ENCODE measurements around the gene CLASP1. TPM values are rescaled to one million over a fixed set of nuclear protein-coding genes. Genes with fewer than 3 reads are reported as not detected.
"Not testable (repeated sequence)": the region's sequence is repeated elsewhere in the genome, so short reads cannot be mapped to it uniquely, and the experiment has no call there.

CLASP1 gene
- total and polyA plus RNA-seq, 9 donors = 40.3 to 67.9 (median 51.7) TPM

DNA sequence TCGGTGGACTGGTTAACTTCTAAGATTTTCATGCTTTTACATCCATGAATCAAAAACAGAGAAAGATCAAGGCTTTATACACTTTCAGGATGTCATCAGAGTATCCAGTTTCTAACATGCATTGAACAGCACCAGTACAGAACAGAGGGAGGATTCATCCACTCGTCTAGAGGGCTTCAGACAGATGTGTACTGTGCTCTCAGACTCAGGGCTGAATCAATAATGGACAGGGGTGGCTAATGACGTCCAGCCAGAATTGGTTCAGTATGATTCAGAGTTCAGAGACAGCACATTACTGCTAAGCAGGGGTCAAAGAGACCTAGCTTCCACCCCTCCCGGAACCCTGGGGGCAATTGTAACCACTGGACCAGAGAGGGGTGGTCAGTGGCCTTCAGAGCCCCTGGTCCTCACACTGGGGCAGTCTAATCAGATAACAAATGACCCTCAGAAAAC is 81.3 kb downstream of the CLASP1 start:
- Histone ChIP-seq H3K4me3 (ENCODE audit: low read length) (no peak overlapping the region), H3K27ac (ENCODE audit: low read length) (peak overlapping the region; percentile 25), H3K9me3 (replicated peaks; ENCODE audit: control insufficient read depth, low read depth, low read length) (no peaks in the 10 kb centered on the region), H3K27me3 (ENCODE audit: control insufficient read depth, insufficient read depth, low read length) (no peaks in the 10 kb centered on the region), H3K4me1 (ENCODE audit: control insufficient read depth, insufficient read depth, low read length) (peaks cover 61% of the 10 kb centered on the region), H3K36me3 (ENCODE audit: control insufficient read depth, insufficient read depth, low read length) (peaks cover 3% of the 10 kb centered on the region)
- WGBS (ENCODE audit: insufficient coverage) = 57% methylated on average over 2 of the region's 4 CpGs
- DNase-seq = no peak

DNA sequence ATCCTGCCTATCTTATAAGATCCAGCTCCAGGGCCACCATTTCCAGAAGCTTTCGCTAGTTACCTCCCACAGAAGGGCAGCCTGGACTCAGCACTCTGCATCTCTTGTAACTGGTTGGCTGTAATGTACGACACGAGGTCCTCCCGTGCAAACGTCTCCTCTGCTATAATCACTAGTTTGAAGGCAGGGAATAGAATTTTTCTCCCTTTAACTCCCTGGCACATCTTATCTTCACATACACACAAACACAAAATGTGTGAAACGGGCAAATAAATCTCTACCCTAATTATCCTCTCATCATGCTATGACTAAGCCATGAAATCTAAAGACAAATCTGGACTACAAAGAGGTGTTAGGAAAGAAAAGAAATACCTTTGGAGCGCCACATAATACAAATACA is 81.8 kb downstream of the CLASP1 start:
- 50% methylated on average over 1 of the region's 7 CpGs for WGBS (ENCODE audit: insufficient coverage)
- Histone ChIP-seq H3K4me3 (ENCODE audit: low read length) (no peak overlapping the region), H3K27ac (ENCODE audit: low read length) (peak overlapping the region; percentile 45)

DNA sequence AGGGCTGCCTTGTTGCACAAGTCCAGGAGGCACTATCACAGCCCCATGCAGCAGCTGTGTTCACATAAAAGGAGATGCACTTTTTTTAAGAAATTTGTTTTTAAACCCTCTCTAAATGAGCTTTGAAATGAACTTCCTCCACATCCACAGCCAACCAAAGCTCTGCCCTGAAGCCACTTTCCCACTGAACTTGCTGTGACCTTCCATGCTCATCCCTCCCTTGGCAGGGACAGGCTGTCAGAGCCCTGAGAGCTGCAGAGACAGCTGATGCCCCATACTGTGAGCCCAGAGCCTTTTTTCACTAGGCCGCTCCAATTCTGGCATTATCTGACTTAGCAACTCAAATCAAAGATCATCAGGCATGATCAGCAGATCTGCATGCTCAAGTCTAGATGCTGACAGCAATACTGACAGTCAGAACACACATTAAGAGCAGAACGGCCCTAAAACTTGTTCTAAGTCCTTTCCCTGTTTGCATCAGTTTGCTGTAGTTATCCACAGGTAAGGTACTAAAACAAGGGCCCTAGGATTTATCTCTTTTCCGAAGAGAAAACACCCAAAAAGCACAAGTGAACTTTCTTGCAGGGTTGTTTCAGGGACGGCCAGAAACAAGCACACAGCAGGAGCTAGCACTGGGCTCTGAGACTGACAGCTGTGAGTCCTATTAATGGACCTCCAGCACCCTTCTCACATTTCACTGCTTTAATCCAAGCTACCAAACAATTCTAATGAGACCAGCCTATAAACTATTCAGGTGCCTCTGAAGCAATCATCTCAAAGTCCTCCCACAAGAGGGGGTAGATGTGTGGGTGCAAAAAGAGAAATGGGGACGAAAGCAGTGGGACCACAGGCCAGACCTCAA is 83.6 kb downstream of the CLASP1 start:
- Histone ChIP-seq H3K9me3 (replicated peaks; ENCODE audit: control insufficient read depth, low read depth, low read length) (no peaks in the 10 kb centered on the region), H3K27me3 (ENCODE audit: control insufficient read depth, insufficient read depth, low read length) (no peaks in the 10 kb centered on the region), H3K36me3 (ENCODE audit: control insufficient read depth, insufficient read depth, low read length) (no peaks in the 10 kb centered on the region), H3K27ac (ENCODE audit: low read length) (peak overlapping the region; percentile 90), H3K4me3 (ENCODE audit: low read length) (peak overlapping the region; percentile 9), H3K4me1 (ENCODE audit: control insufficient read depth, insufficient read depth, low read length) (peaks cover 57% of the 10 kb centered on the region)
- DNase-seq = peak; percentile 89
- WGBS (ENCODE audit: insufficient coverage) = 34% methylated on average over 4 of the region's 5 CpGs

More for the DNA sequence above, 81.8 kb downstream of the CLASP1 start:
- DNase-seq = no peak
- peaks cover 3% of the 10 kb centered on the region for H3K36me3 ChIP-seq (ENCODE audit: control insufficient read depth, insufficient read depth, low read length)
- no peaks in the 10 kb centered on the region for H3K9me3 ChIP-seq (replicated peaks; ENCODE audit: control insufficient read depth, low read depth, low read length)
- no peaks in the 10 kb centered on the region for H3K27me3 ChIP-seq (ENCODE audit: control insufficient read depth, insufficient read depth, low read length)
- peaks cover 63% of the 10 kb centered on the region for H3K4me1 ChIP-seq (ENCODE audit: control insufficient read depth, insufficient read depth, low read length)

DNA sequence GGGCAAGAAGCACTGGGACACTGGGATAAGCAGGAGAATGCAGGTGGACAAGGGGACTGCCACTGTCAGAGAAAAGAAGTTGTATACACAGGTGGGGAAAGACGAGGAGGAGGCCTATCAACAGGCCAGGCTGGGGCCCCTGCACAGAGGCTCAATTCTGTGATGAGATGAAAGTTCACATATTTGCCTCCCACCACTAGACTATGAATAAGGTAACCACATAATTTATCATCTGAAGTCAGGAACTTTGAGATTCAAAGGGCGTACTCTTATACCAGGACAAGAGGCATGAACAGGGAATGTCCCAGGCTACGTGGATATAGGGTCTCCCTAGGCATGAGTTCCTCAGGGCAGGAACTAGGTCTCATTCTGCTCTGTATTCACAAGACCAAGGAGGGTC is 84.4 kb downstream of the CLASP1 start:
- Histone ChIP-seq H3K27ac (ENCODE audit: low read length) (peak overlapping the region; percentile 90), H3K9me3 (replicated peaks; ENCODE audit: control insufficient read depth, low read depth, low read length) (no peaks in the 10 kb centered on the region), H3K4me3 (ENCODE audit: low read length) (no peak overlapping the region), H3K27me3 (ENCODE audit: control insufficient read depth, insufficient read depth, low read length) (no peaks in the 10 kb centered on the region), H3K36me3 (ENCODE audit: control insufficient read depth, insufficient read depth, low read length) (no peaks in the 10 kb centered on the region), H3K4me1 (ENCODE audit: control insufficient read depth, insufficient read depth, low read length) (peaks cover 51% of the 10 kb centered on the region)
- 67% methylated on average over 2 of the region's 3 CpGs for WGBS (ENCODE audit: insufficient coverage)
- DNase-seq = no peak

DNA sequence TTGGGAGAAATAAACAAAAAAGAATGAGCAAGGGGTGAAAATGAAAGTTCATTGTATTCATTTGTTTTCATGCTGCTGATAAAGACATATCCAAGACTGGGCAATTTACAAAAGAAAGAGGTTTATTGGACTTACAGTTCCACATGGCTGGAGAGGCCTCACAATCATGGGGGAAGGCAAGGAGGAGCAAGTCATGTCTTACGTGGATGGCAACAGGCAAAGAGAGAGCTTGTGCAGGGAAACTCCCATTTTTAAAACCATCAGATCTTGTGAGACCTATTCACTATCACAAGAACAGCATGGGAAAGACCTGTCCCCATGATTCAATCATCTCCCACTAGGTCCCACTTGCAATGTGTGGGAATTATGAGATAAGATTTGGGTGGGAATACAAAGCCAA is 85.5 kb downstream of the CLASP1 start:
- WGBS (ENCODE audit: insufficient coverage) = no CpG with 5 or more reads among the region's 1 CpG
- not testable (repeated sequence) for H3K27me3 ChIP-seq (ENCODE audit: control insufficient read depth, insufficient read depth, low read length); H3K36me3 ChIP-seq (ENCODE audit: control insufficient read depth, insufficient read depth, low read length); H3K9me3 ChIP-seq (replicated peaks; ENCODE audit: control insufficient read depth, low read depth, low read length); H3K27ac ChIP-seq (ENCODE audit: low read length); H3K4me3 ChIP-seq (ENCODE audit: low read length); DNase-seq
- H3K4me1 ChIP-seq (ENCODE audit: control insufficient read depth, insufficient read depth, low read length) = peaks cover 40% of the 10 kb centered on the region

DNA sequence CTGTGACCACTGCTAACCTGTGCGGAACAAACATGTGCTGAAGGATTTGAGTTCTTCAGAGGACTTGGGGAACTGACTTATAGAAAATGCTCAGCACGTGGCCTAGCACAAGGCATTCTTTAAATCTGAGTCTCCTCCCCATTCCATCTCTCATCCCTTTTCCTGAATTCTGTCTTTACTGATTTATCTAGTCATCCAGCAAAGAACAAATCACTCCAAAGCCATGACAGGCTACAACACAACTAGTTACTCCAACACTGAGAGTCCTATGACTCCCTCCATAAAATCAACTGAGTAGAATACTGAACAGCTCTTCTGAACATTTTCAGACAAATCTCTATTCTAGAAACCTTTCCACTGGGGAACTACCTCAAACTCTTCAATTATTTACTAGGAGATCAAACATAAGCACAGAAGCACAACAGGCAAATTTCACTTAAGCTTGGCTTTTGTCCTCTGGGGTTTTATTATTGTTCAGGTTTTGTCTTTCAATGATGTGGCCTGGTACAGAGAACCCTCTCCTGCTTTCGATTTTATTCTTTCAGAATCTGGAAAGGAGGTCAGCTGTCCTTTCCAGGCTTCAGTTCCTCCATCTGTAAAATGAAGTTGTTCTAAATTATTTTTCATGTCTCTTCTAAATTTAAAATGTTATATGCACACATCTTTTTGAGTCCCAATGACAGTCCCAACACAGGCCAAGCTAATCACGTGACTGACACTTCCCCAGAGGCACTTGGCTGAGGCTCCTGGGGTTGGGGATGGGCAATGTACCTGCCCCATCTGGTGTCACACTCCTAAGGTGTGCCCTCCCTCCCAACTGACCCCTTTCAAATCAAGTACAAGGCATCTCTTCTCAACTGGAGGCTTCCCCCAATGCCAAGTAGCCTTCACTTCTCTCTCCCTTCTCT is 86.7 kb downstream of the CLASP1 start:
- Histone ChIP-seq H3K4me1 (ENCODE audit: control insufficient read depth, insufficient read depth, low read length) (peaks cover 34% of the 10 kb centered on the region), H3K36me3 (ENCODE audit: control insufficient read depth, insufficient read depth, low read length) (no peaks in the 10 kb centered on the region), H3K27me3 (ENCODE audit: control insufficient read depth, insufficient read depth, low read length) (no peaks in the 10 kb centered on the region), H3K27ac (ENCODE audit: low read length) (no peak overlapping the region), H3K9me3 (replicated peaks; ENCODE audit: control insufficient read depth, low read depth, low read length) (no peaks in the 10 kb centered on the region), H3K4me3 (ENCODE audit: low read length) (no peak overlapping the region)
- WGBS (ENCODE audit: insufficient coverage) = 96% methylated on average over 2 of the region's 4 CpGs
- DNase-seq = no peak

DNA sequence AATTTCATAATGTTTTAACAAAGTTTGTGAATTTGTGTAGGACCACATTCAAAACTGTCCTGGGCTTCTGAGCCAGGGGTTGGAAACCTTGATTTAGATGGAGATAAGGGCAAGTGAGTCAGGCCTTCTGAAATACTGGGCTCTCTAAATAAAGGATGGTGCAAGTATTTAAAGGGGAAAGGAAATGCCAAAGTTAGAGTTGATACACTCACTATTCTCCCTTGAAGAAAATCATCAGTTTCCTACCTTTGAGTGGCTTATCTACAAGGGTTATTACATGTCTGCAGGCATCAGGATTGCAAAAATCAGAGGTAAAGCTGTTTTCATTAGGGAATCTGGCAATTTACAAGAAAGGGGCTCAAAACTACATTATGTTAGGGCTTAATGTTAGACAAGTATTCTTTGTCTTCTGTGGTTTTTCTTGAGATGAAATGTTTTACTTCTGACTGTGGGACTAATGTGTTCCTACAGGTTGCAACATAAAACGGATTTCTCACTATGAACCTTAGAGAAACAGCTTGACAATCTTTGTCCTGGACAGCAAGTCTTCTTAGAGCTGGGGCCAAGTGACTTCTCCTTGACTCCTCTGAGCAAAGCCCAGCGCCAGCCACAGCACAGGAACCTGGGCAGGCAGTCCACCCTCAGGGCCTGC is 87.5 kb downstream of the CLASP1 start:
- WGBS (ENCODE audit: insufficient coverage) = 86% methylated on average over 2 of the region's 2 CpGs
- H3K4me3 ChIP-seq (ENCODE audit: low read length) = no peak overlapping the region
- H3K27ac ChIP-seq (ENCODE audit: low read length) = no peak overlapping the region
- DNase-seq = no peak
- H3K27me3 ChIP-seq (ENCODE audit: control insufficient read depth, insufficient read depth, low read length) = no peaks in the 10 kb centered on the region
- no peaks in the 10 kb centered on the region for H3K36me3 ChIP-seq (ENCODE audit: control insufficient read depth, insufficient read depth, low read length)
- peaks cover 28% of the 10 kb centered on the region for H3K4me1 ChIP-seq (ENCODE audit: control insufficient read depth, insufficient read depth, low read length)
- H3K9me3 ChIP-seq (replicated peaks; ENCODE audit: control insufficient read depth, low read depth, low read length) = no peaks in the 10 kb centered on the region

DNA sequence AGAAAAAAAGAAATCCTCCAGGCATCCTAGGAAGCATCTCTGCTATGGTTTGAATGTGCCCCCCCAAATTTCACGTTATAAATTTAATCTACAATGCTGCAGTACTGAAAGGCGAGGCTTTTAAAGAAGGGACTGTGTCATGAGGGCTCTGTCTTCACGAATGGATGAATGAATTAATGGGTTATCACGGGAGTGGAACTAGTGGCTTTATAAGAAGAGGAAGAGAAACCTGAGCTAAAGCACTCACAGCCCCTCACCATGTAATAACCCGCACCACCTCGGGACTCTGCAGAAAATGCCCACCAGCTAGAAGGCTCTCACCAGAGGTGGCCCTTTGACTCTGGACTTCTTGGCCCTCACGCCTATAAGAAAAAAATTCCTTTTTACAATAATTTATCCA is 90.9 kb downstream of the CLASP1 start:
- H3K27ac ChIP-seq (ENCODE audit: low read length) = no peak overlapping the region
- no peak for DNase-seq
- peaks cover 12% of the 10 kb centered on the region for H3K4me1 ChIP-seq (ENCODE audit: control insufficient read depth, insufficient read depth, low read length)
- no peaks in the 10 kb centered on the region for H3K36me3 ChIP-seq (ENCODE audit: control insufficient read depth, insufficient read depth, low read length)
- H3K27me3 ChIP-seq (ENCODE audit: control insufficient read depth, insufficient read depth, low read length) = no peaks in the 10 kb centered on the region
- H3K9me3 ChIP-seq (replicated peaks; ENCODE audit: control insufficient read depth, low read depth, low read length) = no peaks in the 10 kb centered on the region
- WGBS (ENCODE audit: insufficient coverage) = 100% methylated on average over 2 of the region's 7 CpGs
- H3K4me3 ChIP-seq (ENCODE audit: low read length) = no peak overlapping the region

DNA sequence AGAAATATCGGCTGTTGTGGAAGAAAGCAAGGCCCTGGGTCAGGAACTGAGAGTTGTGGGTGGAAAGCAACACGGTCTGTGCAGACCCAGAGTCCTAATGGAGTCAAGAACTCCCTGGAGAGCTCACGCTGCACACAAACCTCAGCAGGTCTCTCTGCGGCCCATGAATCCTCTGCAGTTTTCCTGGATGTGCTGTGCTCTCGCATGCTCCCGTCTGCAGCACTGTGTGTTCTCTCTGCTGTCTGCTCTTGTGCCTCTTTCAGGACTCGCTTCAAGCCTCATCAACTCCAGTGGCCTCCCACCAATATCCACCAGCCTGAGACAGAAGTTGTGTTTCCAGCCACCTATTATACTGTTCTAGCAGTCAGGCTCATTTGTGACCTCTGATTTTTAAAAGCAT is 94.3 kb downstream of the CLASP1 start:
- 78% methylated on average over 6 of the region's 7 CpGs for WGBS (ENCODE audit: insufficient coverage)
- no peaks in the 10 kb centered on the region for H3K9me3 ChIP-seq (replicated peaks; ENCODE audit: control insufficient read depth, low read depth, low read length)
- no peak overlapping the region for H3K27ac ChIP-seq (ENCODE audit: low read length)
- H3K27me3 ChIP-seq (ENCODE audit: control insufficient read depth, insufficient read depth, low read length) = no peaks in the 10 kb centered on the region
- H3K4me1 ChIP-seq (ENCODE audit: control insufficient read depth, insufficient read depth, low read length) = peaks cover 8% of the 10 kb centered on the region
- no peak overlapping the region for H3K4me3 ChIP-seq (ENCODE audit: low read length)
- DNase-seq = no peak
- no peaks in the 10 kb centered on the region for H3K36me3 ChIP-seq (ENCODE audit: control insufficient read depth, insufficient read depth, low read length)

Measured in muscle of leg (tissue), 11 donors.